Measurements from ENCODE around the gene ARHGAP10.

GRCh38 chr4:148022975-148023374 is 291.1 kb downstream of the ARHGAP10 start:
- TF ChIP-seq EZH2 (IDR thresholded peaks at IDR 0.05; ENCODE audit: borderline replicate concordance, low read depth, low read length, poor library complexity, severe bottlenecking) (no peak), CTCF (conservative IDR thresholded peaks at IDR 0.05; ENCODE audit: low read depth, low read length) (no peak)

Data from A673 (cell line).